Esophagus squamous epithelium (tissue), 5 donors: ENCODE measurements around the gene MICAL3. TPM values are rescaled to one million over a fixed set of nuclear protein-coding genes. Genes with fewer than 3 reads are reported as not detected.

Experiments
- DNase-seq: peaks from one replicate; lab custom pipeline; 2025; lab: John Stamatoyannopoulos, UW
- H3K27ac ChIP-seq, 4 donors: fragments of 200-600 bp; sonication (generic); one replicate each; pipeline ENCODE4 v1.5.1; 2016 to 2019; ENCODE audit warnings: mild to moderate bottlenecking in 1 of 4
- H3K27me3 ChIP-seq, 4 donors: fragments of 200-600 bp; sonication (generic); 1 replicate in 3 of 4; 2 replicates in 1 of 4; pipeline versions ENCODE4 v1.5.1 to v1.6.0; 2017 to 2021; ENCODE audit warnings: antibody characterized with exemption in 1 of 4
- H3K36me3 ChIP-seq, 3 donors: fragments of 200-600 bp; sonication (generic); one replicate each; pipeline ENCODE4 v1.5.1; 2016 to 2019
- H3K4me1 ChIP-seq, 3 donors: fragments of 200-600 bp; sonication (generic); one replicate each; pipeline ENCODE4 v1.5.1; 2017 to 2019
- H3K4me3 ChIP-seq, 4 donors: fragments of 200-600 bp; sonication (generic); 1 replicate in 3 of 4; 2 replicates in 1 of 4; pipeline ENCODE4 v1.5.1; 2016 to 2019; ENCODE audit warnings: mild to moderate bottlenecking in 2 of 4, moderate library complexity in 1 of 4
- H3K9me3 ChIP-seq, 3 donors: fragments of 200-600 bp; sonication (generic); one replicate each; pipeline ENCODE4 v1.5.1; 2016 to 2019
- CTCF ChIP-seq, 6 experiments: fragments of 450-650 bp in 4 of 6; fragments of 200-600 bp in 2 of 6; sonication (generic) in 2 of 6; IDR thresholded peaks; one replicate each; pipeline ENCODE4 v1.5.1; 2016 to 2019; ENCODE audit warnings: antibody characterized with exemption in 6 of 6, mild to moderate bottlenecking in 4 of 6, moderate library complexity in 4 of 6
- POLR2A ChIP-seq, 4 donors: fragments of 450-650 bp; IDR thresholded peaks; one replicate each; pipeline ENCODE4 v1.6.1; 2017; ENCODE audit warnings: antibody characterized with exemption in 4 of 4, mild to moderate bottlenecking in 4 of 4, moderate library complexity in 3 of 4
- WGBS, 2 donors: methylation state at CpG; one replicate each; pipeline ENCODE4 v1.1.5; 2018; 5-methylcytosine and 5-hydroxymethylcytosine counted together
- intact Hi-C: fragments of 100-400 bp; cut with DNase I; formaldehyde crosslinking; loops from one replicate; pipeline ENCODE4 v1.15.0; 2022
- total RNA-seq, 4 donors: library from RNA; depleted of rRNA; stranded (reverse); fragments of >200 nt; gene quantifications; one replicate each; pipeline ENCODE4 v1.1.0, GENCODE V29; 2016
- donor health status: DM: yes; HTN: yes; CAD: no.

MICAL3 gene
- total RNA-seq, 4 donors from 2014 or later, result 11.2 to 30.9 (median 15.9) TPM

- no peaks in the 10 kb centered on the region for H3K4me1 ChIP-seq
- H3K9me3 ChIP-seq, result no peaks in the 10 kb centered on the region
- no peak for DNase-seq
- no peaks in the 10 kb centered on the region for H3K27me3 ChIP-seq
- H3K4me3 ChIP-seq, result no peak overlapping the region
- intact Hi-C loops, result no loop called here
- TF ChIP-seq POLR2A (IDR thresholded peaks at IDR 0.05) (no peak), CTCF (IDR thresholded peaks at IDR 0.05) (no peak)
- WGBS, 2 donors, result 89 to 91% methylated on average over 20 to 21 of the region's 32 CpGs
- no peak overlapping the region for H3K27ac ChIP-seq
- H3K36me3 ChIP-seq, result peaks cover 0 to 45% (median 0%) of the 10 kb centered on the region in 3 donors
Observed at GRCh38 chr22:17795661-17796548, 228.5 kb downstream of the MICAL3 start.

- Histone ChIP-seq H3K9me3 (no peaks in the 10 kb centered on the region), H3K27ac (no peak overlapping the region), H3K36me3 (peaks cover 0 to 55% (median 9%) of the 10 kb centered on the region in 3 donors), H3K4me1 (no peaks in the 10 kb centered on the region), H3K4me3 (no peak overlapping the region), H3K27me3 (no peaks in the 10 kb centered on the region)
- WGBS, 2 donors, result 85 to 90% methylated on average over 23 to 24 of the region's 25 CpGs
- TF ChIP-seq CTCF (IDR thresholded peaks at IDR 0.05) (no peak), POLR2A (IDR thresholded peaks at IDR 0.05) (no peak)
- no peak for DNase-seq
- intact Hi-C loops, result no loop called here
Observed at GRCh38 chr22:17794726-17795542, 229.4 kb downstream of the MICAL3 start.

GRCh38 chr22:17792854-17793434, 231.4 kb downstream of the MICAL3 start:
- no peak overlapping the region for H3K4me3 ChIP-seq
- no peaks in the 10 kb centered on the region for H3K27me3 ChIP-seq
- peaks cover 0 to under 1% (median 0%) of the 10 kb centered on the region in 3 donors for H3K4me1 ChIP-seq
- WGBS, 2 donors, result 80 to 85% methylated on average over 12 to 18 of the region's 29 CpGs
- H3K9me3 ChIP-seq, result no peaks in the 10 kb centered on the region
- H3K27ac ChIP-seq, result no peak overlapping the region
- peaks cover 0 to 75% (median 15%) of the 10 kb centered on the region in 3 donors for H3K36me3 ChIP-seq
- DNase-seq, result no peak
- intact Hi-C loops, result no loop called here
- no peak for TF ChIP-seq CTCF (IDR thresholded peaks at IDR 0.05)
- TF ChIP-seq POLR2A (IDR thresholded peaks at IDR 0.05), result no peak

GRCh38 chr22:17792299-17792698, 232.1 kb downstream of the MICAL3 start:
- Histone ChIP-seq H3K4me1 (peaks cover 0 to 7% (median 2%) of the 10 kb centered on the region in 3 donors), H3K4me3 (no peak overlapping the region), H3K27ac (no peak overlapping the region), H3K27me3 (no peaks in the 10 kb centered on the region), H3K36me3 (peaks cover 0 to 73% (median 15%) of the 10 kb centered on the region in 3 donors), H3K9me3 (no peaks in the 10 kb centered on the region)
- no peak for DNase-seq
- TF ChIP-seq POLR2A (IDR thresholded peaks at IDR 0.05), result no peak
- no peak for TF ChIP-seq CTCF (IDR thresholded peaks at IDR 0.05)
- intact Hi-C loops, result no loop called here
- WGBS, 2 donors, result 22 to 53% methylated on average over 2 to 3 of the region's 5 CpGs
